Measurements from ENCODE around the gene WDR81. TPM values are rescaled to one million over a fixed set of nuclear protein-coding genes. Genes with fewer than 3 reads are reported as not detected.

Gene WDR81
- total RNA-seq, 1 donor from 2014 or later: 9.3 TPM

DNA sequence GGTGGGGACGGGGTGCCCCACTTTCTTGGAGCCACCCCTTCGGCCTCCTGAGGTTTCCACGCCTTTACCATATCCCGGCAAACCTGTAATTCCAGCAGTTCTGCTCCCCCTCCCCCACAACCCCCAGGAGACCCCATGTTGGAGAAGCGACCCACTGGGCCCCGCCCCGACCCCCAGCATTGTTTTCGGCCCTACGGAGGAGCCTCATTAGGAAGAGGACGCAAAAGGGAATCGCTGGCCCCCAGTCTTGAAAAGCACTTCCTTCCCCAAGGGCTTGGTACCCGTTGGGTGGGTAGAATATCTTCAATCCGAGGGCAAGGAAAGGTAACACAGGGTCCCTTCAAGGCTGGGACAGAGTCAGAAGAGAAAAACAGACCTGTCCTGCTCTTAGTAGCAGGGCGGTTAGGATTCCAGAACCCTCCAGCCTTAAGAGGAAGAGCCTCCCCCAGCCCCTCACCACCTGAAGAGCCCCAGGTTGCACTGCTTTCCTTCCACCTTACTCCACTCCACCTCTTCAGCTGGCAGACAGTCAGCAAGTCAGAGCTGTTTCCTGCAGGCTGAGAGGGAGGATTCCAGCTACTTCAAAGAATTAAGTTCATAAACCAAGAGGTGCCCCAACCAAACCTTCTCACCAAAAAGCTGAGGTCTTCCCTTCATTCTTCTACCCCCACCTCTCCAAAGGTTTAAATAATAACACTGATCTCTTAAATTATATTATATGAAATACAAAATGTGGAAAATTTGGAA, 13.5 kb upstream of the WDR81 start:
- Histone ChIP-seq H3K27me3 (ENCODE audit: low read depth) (no peaks in the 10 kb centered on the region), H3K4me3 (peak overlapping the region; percentile 74), H3K4me1 (peaks cover 69% of the 10 kb centered on the region), H3K9me3 (replicated peaks) (no peaks in the 10 kb centered on the region), H3K27ac (replicated peaks) (peak overlapping the region; percentile 83), H3K36me3 (peaks cover 40% of the 10 kb centered on the region)
- no peak for DNase-seq
- intact Hi-C loops (cut with micrococcal nuclease): no loop called here
- TF ChIP-seq, protein P1, sequence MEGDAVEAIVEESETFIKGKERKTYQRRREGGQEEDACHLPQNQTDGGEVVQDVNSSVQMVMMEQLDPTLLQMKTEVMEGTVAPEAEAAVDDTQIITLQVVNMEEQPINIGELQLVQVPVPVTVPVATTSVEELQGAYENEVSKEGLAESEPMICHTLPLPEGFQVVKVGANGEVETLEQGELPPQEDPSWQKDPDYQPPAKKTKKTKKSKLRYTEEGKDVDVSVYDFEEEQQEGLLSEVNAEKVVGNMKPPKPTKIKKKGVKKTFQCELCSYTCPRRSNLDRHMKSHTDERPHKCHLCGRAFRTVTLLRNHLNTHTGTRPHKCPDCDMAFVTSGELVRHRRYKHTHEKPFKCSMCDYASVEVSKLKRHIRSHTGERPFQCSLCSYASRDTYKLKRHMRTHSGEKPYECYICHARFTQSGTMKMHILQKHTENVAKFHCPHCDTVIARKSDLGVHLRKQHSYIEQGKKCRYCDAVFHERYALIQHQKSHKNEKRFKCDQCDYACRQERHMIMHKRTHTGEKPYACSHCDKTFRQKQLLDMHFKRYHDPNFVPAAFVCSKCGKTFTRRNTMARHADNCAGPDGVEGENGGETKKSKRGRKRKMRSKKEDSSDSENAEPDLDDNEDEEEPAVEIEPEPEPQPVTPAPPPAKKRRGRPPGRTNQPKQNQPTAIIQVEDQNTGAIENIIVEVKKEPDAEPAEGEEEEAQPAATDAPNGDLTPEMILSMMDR (IDR thresholded peaks at IDR 0.05; ENCODE audit: borderline replicate concordance): no peak

GRCh38 chr17:1711804-1712203, 12.7 kb upstream of the WDR81 start:
- H3K27me3 ChIP-seq (ENCODE audit: low read depth): no peaks in the 10 kb centered on the region
- peak overlapping the region; percentile 95 for H3K4me3 ChIP-seq
- H3K4me1 ChIP-seq: peaks cover 70% of the 10 kb centered on the region
- TF ChIP-seq, protein P1 (IDR thresholded peaks at IDR 0.05; ENCODE audit: borderline replicate concordance): no peak
- peak overlapping the region; percentile 83 for H3K27ac ChIP-seq (replicated peaks)
- H3K9me3 ChIP-seq (replicated peaks): no peaks in the 10 kb centered on the region
- intact Hi-C loops (cut with micrococcal nuclease): no loop called here
- H3K36me3 ChIP-seq: peaks cover 40% of the 10 kb centered on the region
- DNase-seq: no peak

- H3K27ac ChIP-seq (replicated peaks): peak overlapping the region; percentile 100
- no peak for DNase-seq
- intact Hi-C loops (cut with micrococcal nuclease): no loop called here
- H3K36me3 ChIP-seq: peaks cover 40% of the 10 kb centered on the region
- TF ChIP-seq, protein P1 (IDR thresholded peaks at IDR 0.05; ENCODE audit: borderline replicate concordance): no peak
- no peaks in the 10 kb centered on the region for H3K27me3 ChIP-seq (ENCODE audit: low read depth)
- peak overlapping the region; percentile 95 for H3K4me3 ChIP-seq
- peaks cover 71% of the 10 kb centered on the region for H3K4me1 ChIP-seq
- no peaks in the 10 kb centered on the region for H3K9me3 ChIP-seq (replicated peaks)
Measured at GRCh38 chr17:1712271-1712670, 12.2 kb upstream of the WDR81 start.

- H3K27ac ChIP-seq (replicated peaks): peak overlapping the region; percentile 100
- TF ChIP-seq, protein P1 (IDR thresholded peaks at IDR 0.05; ENCODE audit: borderline replicate concordance): no peak
- peak overlapping the region; percentile 95 for H3K4me3 ChIP-seq
- H3K9me3 ChIP-seq (replicated peaks): no peaks in the 10 kb centered on the region
- H3K4me1 ChIP-seq: peaks cover 82% of the 10 kb centered on the region
- intact Hi-C loops (cut with micrococcal nuclease): no loop called here
- H3K27me3 ChIP-seq (ENCODE audit: low read depth): no peaks in the 10 kb centered on the region
- DNase-seq: no peak
- H3K36me3 ChIP-seq: peaks cover 35% of the 10 kb centered on the region
Measured at GRCh38 chr17:1713160-1713877, 11.2 kb upstream of the WDR81 start.

- DNase-seq: no peak
- H3K4me1 ChIP-seq: peaks cover 84% of the 10 kb centered on the region
- intact Hi-C loops (cut with micrococcal nuclease): no loop called here
Measured at GRCh38 chr17:1713878-1714426, 10.6 kb upstream of the WDR81 start.

More at GRCh38 chr17:1713878-1714426, 10.6 kb upstream of the WDR81 start:
- TF ChIP-seq, protein P1 (IDR thresholded peaks at IDR 0.05; ENCODE audit: borderline replicate concordance): peak; percentile 31
- H3K27ac ChIP-seq (replicated peaks): peak overlapping the region; percentile 100
- H3K9me3 ChIP-seq (replicated peaks): no peaks in the 10 kb centered on the region
- H3K27me3 ChIP-seq (ENCODE audit: low read depth): no peaks in the 10 kb centered on the region
- peak overlapping the region; percentile 95 for H3K4me3 ChIP-seq
- peaks cover 35% of the 10 kb centered on the region for H3K36me3 ChIP-seq

All from left ventricle myocardium inferior (tissue), 1 donor.